MG63 (cell line): ENCODE measurements around the gene C1orf226. TPM values are rescaled to one million over a fixed set of nuclear protein-coding genes. Genes with fewer than 3 reads are reported as not detected.
"Not testable (repeated sequence)": the region's sequence is repeated elsewhere in the genome, so short reads cannot be mapped to it uniquely, and the experiment has no call there.

Experiments
- DNase-seq: peaks from one replicate; pipeline ENCODE4 v3.0.0-alpha.2; 2020
- H3K27me3 ChIP-seq: fragments of 250-450 bp; sonication (Bioruptor Pico); 2 replicates; pipeline ENCODE4 v1.5.1; 2020; ENCODE audit warnings: mild to moderate bottlenecking, moderate library complexity
- H3K36me3 ChIP-seq: fragments of 250-450 bp; sonication (Bioruptor Pico); 2 replicates; pipeline ENCODE4 v1.5.1; 2020; ENCODE audit warnings: mild to moderate bottlenecking, moderate library complexity
- H3K4me3 ChIP-seq: fragments of 250-450 bp; sonication (Bioruptor Pico); 2 replicates; pipeline ENCODE4 v1.5.1; 2020; ENCODE audit warnings: mild to moderate bottlenecking, moderate library complexity
- H3K9me3 ChIP-seq: fragments of 250-450 bp; sonication (Bioruptor Pico); 2 replicates; pipeline ENCODE4 v1.5.1; 2020; ENCODE audit warnings: mild to moderate bottlenecking, moderate library complexity
- total RNA-seq: library from RNA; depleted of rRNA; stranded (reverse); fragments of >200 nt; shearing (Covaris generic); gene quantifications from 2 replicates; pipeline ENCODE4 v1.2.3, GENCODE V29; 2014; ENCODE audit warnings: low replicate concordance; rRNA removed

The C1orf226 gene
- not detected in 2 replicates for total RNA-seq

GRCh38 chr1:162381383-162381782, at the start of gene C1orf226:
Gene C1orf226, plus strand, starts transcription at chr1:162381728. Its CDS starts 174 bp downstream, at chr1:162381902.
- Histone ChIP-seq H3K9me3 (no peaks in the 10 kb centered on the region), H3K27me3 (no peaks in the 10 kb centered on the region), H3K36me3 (no peaks in the 10 kb centered on the region), H3K4me3 (no peak within 1 kb of the TSS)
- DNase-seq: peak; percentile 24

DNA sequence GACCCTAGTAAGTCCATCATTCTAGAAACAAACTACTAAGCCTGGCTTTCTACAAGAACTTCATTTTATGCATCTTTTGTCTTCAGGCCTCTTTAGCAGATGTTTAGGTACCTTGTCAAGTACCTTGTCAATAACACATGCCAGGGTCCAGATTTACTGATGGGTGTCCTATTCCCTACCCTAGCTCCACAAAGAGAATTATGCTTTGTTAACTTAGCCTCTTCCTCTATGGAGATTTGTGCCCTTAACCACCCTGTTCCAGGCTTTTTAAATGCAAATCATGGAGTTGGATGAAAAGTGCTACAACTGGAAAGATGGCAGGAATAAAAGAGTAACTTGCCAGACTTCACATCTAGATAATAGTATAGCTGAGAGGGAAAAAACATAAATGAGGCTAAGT, 47.5 kb upstream of the C1orf226 start:
- H3K4me3 ChIP-seq: no peak overlapping the region
- no peaks in the 10 kb centered on the region for H3K9me3 ChIP-seq
- H3K36me3 ChIP-seq: no peaks in the 10 kb centered on the region
- H3K27me3 ChIP-seq: no peaks in the 10 kb centered on the region; the same call in 1 of the 2 replicates
- no peak for DNase-seq

GRCh38 chr1:162335126-162335525, 46.4 kb upstream of the C1orf226 start:
- no peak for DNase-seq
- Histone ChIP-seq H3K27me3 (peaks cover 2% of the 10 kb centered on the region), H3K4me3 (no peak overlapping the region), H3K36me3 (no peaks in the 10 kb centered on the region), H3K9me3 (no peaks in the 10 kb centered on the region)

GRCh38 chr1:162336621-162337285, 44.8 kb upstream of the C1orf226 start:
- Histone ChIP-seq H3K9me3 (no peaks in the 10 kb centered on the region), H3K36me3 (no peaks in the 10 kb centered on the region), H3K27me3 (peaks cover 2% of the 10 kb centered on the region), H3K4me3 (no peak overlapping the region)
- no peak for DNase-seq

DNA sequence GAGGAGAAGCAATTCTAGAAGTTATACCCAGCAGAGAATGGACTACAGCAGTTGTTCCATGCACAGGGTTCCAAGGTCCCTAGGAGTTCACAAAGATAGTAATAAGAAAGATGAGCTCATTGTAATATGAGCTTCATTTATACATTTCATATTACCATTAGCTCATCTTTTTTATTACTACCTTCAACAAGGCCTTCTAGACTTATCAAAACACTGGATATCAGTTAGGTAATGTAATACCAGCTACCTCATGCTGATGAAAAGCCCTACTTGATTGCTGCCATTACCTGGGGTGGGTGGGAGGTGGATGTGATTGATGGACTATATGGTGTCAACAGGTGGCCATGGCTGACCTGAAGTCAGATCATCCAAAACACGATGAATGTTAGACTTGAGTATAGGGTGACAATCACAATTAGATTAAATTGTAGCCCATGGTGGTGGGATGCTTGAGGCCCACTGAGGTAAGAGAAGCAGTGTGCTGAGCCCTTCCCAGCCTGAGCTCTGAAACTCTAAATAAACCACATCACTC, 39.0 kb upstream of the C1orf226 start:
- Histone ChIP-seq H3K27me3 (peaks cover 2% of the 10 kb centered on the region), H3K4me3 (no peak overlapping the region), H3K9me3 (peaks cover 3% of the 10 kb centered on the region; the same call in 1 of the 2 replicates), H3K36me3 (no peaks in the 10 kb centered on the region)
- no peak for DNase-seq

- no peak overlapping the region for H3K4me3 ChIP-seq
- H3K9me3 ChIP-seq: peaks cover 3% of the 10 kb centered on the region; the same call in 1 of the 2 replicates
- DNase-seq: no peak
- peaks cover 2% of the 10 kb centered on the region for H3K27me3 ChIP-seq
- no peaks in the 10 kb centered on the region for H3K36me3 ChIP-seq
Measured at GRCh38 chr1:162343470-162343869, 38.1 kb upstream of the C1orf226 start.

GRCh38 chr1:162347281-162347680, 34.2 kb upstream of the C1orf226 start:
- Histone ChIP-seq H3K4me3 (no peak overlapping the region), H3K9me3 (peaks cover 3% of the 10 kb centered on the region; the same call in 1 of the 2 replicates), H3K27me3 (no peaks in the 10 kb centered on the region), H3K36me3 (no peaks in the 10 kb centered on the region)
- no peak for DNase-seq

DNA sequence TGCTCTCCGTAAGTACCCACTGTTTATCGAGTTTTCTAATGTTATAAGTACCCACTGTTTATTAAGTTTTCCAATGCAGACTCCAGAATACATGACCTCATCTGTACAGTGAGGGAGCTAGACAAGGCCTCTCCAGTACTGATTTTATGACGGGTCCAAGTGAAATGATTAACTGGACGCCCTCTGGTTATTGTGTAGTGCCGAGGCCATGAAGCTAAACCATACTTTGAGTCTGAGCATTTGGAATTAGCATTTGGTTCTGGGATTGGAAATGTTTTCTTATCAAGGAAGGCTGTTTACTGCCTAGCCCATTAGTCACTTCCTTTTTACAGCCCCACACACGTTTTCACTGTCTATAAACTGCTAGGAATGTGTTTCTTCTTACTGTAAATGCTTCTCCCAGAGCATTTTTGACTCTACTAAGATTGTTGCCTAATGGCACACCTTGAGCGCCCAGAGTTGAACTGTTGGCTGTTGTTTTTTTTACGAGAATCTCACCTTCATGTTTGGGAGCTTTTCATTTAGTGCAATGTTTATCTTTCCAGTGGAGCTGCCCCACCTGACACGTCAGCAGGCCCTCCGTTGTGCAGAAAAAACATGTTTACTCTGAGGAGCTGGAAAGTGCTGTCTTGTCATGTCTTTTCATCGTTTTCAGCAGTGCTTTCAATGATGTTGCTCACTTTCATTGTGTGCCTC, 31.7 kb upstream of the C1orf226 start:
- H3K27me3 ChIP-seq: no peaks in the 10 kb centered on the region
- peaks cover 3% of the 10 kb centered on the region; the same call in 1 of the 2 replicates for H3K9me3 ChIP-seq
- no peaks in the 10 kb centered on the region for H3K36me3 ChIP-seq
- DNase-seq: peak; percentile 30
- H3K4me3 ChIP-seq: no peak overlapping the region

- Histone ChIP-seq H3K27me3 (no peaks in the 10 kb centered on the region), H3K9me3 (no peaks in the 10 kb centered on the region), H3K4me3 (no peak overlapping the region), H3K36me3 (no peaks in the 10 kb centered on the region)
- no peak for DNase-seq
Measured at GRCh38 chr1:162351246-162351842, 30.2 kb upstream of the C1orf226 start.

DNA sequence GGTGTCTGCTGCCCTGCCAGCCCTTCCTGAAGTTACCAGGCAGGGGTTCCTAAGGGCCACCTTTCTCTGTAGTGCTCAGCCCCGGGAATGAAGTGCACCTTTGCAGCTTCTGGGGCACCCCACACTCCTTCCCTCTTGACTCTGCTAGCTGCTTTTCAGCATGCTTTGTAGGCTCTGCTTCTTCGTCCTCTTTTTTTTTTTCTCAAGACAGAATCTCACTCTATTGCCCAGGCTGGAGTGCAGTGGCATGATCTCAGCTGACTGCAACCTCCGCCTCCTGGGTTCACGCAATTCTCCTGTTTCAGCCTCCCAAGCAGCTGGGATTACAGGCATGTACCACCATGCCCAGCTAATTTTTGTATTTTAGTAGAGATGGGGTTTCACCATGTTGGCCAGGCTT, 29.7 kb upstream of the C1orf226 start:
- DNase-seq, H3K4me3 ChIP-seq, H3K36me3 ChIP-seq, H3K27me3 ChIP-seq, H3K9me3 ChIP-seq: not testable (repeated sequence)

DNA sequence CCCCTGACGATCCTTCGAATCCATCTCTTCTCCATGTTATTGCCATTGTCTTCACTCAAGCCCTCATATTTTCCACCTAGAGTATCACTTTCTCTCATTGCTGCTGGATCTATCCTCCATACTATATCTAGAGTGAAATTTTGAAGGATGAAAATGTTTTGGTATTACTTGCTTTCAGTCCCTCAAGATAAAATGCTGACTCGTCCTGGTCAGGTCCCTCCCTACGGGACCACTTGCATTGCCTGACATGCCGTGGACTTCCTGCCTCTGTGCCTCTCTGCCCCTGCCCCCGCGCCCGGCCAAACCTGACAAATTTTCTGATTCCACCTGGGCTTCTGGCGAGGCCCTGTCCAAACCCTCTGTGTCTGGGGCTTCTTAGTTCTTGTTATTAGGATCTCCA, 28.4 kb upstream of the C1orf226 start:
- H3K27me3 ChIP-seq: no peaks in the 10 kb centered on the region
- H3K36me3 ChIP-seq: no peaks in the 10 kb centered on the region
- no peak for DNase-seq
- H3K4me3 ChIP-seq: no peak overlapping the region
- no peaks in the 10 kb centered on the region for H3K9me3 ChIP-seq

DNA sequence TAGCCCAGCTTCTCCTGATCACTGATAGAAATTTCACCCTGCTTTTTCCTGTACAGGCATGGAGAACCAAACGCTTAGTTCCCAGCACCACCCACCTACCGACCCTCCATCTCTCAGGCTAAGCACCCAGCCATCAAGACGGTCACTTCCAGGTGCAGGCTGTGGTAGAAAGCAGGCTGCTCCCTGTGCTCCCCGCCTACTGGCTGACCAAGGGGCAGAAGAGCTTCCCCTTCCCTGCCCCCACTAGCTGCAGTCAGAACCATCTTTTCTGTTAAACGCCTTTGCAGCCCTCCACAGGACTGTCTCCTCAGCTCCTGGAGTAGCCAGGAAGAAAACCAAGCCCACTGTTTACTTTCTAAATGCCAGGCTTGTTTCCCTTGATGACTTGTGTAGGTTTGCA, 27.8 kb upstream of the C1orf226 start:
- Histone ChIP-seq H3K4me3 (no peak overlapping the region), H3K36me3 (no peaks in the 10 kb centered on the region), H3K27me3 (no peaks in the 10 kb centered on the region), H3K9me3 (no peaks in the 10 kb centered on the region)
- no peak for DNase-seq

DNA sequence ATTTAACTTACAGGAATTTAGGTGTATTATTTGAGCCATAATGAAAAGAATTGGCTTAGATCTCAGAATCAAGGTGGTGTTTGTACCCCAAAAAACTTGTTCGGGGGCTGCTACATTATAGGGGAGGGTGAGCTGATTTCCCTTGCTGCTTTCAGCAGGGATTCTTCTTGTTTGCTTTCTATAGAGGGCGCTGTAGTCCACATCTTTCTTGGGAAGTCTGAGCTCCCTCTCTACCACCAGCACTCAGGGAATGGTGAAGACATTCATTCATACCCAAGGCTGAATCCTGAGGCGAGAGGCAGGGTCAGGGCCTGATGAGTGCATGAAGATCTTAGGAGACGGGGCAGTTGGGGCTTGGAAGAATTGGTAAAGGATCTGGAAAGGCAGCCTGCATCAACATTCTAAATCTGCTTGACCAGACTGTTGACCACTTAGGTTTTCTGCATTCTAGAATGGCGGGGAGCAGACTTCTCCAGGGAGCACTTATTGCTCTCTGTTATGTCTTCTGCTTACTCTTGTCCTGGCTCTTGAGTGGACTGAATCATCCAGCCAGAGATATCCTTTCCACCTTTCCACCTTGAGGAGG, 23.8 kb upstream of the C1orf226 start:
- Histone ChIP-seq H3K36me3 (no peaks in the 10 kb centered on the region), H3K27me3 (no peaks in the 10 kb centered on the region), H3K4me3 (no peak overlapping the region), H3K9me3 (no peaks in the 10 kb centered on the region)
- DNase-seq: no peak

DNA sequence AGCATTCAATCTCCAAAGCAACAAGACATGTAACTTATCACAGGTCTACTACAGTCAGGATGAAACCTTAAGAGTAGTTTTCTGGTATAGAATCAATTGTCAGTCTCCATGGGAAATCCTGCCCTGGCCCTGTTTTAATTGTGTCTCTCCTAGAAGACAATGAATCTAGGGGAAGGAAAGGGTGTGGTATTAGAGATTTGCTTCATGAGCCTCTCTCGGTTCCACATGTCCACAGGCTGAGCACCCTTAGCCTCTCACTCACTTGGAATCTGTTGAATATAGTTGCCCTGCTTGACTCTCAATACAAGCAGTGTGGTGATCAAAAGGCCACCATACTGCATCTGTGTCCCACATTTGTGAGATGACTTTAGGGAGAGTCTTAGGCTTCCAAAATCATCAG, 22.6 kb upstream of the C1orf226 start:
- DNase-seq: no peak
- no peaks in the 10 kb centered on the region for H3K27me3 ChIP-seq
- H3K36me3 ChIP-seq: no peaks in the 10 kb centered on the region
- no peak overlapping the region for H3K4me3 ChIP-seq
- H3K9me3 ChIP-seq: no peaks in the 10 kb centered on the region

DNA sequence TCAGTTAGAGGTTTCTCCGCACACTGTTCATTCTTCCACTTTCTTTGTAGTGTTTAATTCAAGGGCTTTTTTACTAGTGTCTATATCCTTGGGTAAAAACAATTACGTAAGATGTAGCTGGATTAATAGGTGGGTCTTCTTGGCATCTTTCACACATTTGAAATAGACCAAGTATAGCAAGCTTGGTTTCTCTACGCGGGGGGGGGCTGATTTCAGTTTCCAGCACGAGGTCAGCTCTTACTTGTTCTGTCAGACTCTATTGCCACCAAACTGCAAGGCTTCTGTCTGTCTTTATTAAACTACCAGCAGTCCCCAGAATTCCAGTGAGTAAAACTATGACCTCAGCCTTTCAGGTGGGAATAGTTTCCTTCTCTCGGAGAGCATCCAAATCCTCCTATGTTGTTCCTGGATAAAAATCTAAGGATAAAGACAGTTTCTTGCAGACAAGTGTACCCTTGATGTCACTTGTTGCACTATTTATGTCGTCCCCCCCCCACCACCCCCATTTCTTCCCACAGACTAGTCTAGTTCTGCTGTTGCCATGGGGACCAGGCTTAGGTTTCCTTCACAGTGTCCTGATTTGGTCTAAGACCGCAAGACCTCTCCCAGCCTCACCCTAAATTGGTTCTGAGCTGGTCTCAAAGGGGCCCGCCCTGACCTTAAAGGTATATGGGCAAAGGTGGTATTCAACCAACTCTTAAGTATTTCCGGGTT, 21.8 kb upstream of the C1orf226 start:
- DNase-seq: no peak
- Histone ChIP-seq H3K4me3 (no peak overlapping the region), H3K27me3 (no peaks in the 10 kb centered on the region), H3K9me3 (no peaks in the 10 kb centered on the region), H3K36me3 (no peaks in the 10 kb centered on the region)

DNA sequence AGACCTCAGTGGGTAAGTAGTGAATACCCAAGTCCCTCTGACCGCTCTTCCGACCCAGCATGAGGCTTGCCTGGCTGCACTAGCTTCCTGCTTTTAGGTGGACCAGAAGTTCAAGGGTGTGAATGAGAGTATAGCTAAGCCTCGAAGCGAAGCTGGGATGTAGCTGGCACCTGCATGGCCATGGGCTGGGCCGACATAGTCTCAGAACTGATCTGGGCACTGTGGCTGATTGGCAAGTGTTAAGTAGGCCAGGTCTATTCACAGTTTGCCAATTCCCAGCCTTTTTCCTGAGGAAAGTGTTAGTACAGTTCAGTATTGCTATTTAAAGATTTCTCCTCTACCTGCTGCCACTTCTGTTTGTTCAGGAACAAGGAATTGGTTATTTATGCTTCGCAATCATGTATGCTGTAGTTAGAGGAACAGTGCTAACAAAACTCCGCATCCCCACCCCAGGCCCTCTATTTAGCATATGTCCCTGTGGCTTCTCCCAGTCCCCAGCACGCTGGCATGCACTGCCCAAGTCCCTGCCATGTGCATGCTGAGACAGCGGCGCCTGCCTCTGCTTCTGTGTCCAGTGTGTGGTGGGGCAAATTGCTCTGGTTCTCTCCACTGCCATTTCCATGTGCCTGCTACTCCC, 21.2 kb upstream of the C1orf226 start:
- Histone ChIP-seq H3K27me3 (no peaks in the 10 kb centered on the region), H3K4me3 (no peak overlapping the region), H3K9me3 (no peaks in the 10 kb centered on the region), H3K36me3 (no peaks in the 10 kb centered on the region)
- no peak for DNase-seq
